K562 (cell line): ENCODE measurements around the gene PPP1R2C.

Experiments used
- CTCF ChIP-seq, 3 experiments: IDR thresholded peaks in 2 of 3; conservative IDR thresholded peaks in 1 of 3; 2 replicates each; pipeline ENCODE4 v1.5.1; 2011 to 2012; ENCODE audit warnings: low read length in 3 of 3, mild to moderate bottlenecking in 3 of 3, control low read depth in 2 of 3, improper control_type of control experiment in 1 of 3, inconsistent platforms in 1 of 3, low read depth in 1 of 3, mixed read lengths in 1 of 3, moderate library complexity in 1 of 3; ENCODE audit not compliant: insufficient read depth in 2 of 3
- KAT8 ChIP-seq: fragments of 450-650 bp; IDR thresholded peaks from 2 replicates; pipeline ENCODE4 v1.6.1; 2016; ENCODE audit warnings: low read depth, mild to moderate bottlenecking

DNA sequence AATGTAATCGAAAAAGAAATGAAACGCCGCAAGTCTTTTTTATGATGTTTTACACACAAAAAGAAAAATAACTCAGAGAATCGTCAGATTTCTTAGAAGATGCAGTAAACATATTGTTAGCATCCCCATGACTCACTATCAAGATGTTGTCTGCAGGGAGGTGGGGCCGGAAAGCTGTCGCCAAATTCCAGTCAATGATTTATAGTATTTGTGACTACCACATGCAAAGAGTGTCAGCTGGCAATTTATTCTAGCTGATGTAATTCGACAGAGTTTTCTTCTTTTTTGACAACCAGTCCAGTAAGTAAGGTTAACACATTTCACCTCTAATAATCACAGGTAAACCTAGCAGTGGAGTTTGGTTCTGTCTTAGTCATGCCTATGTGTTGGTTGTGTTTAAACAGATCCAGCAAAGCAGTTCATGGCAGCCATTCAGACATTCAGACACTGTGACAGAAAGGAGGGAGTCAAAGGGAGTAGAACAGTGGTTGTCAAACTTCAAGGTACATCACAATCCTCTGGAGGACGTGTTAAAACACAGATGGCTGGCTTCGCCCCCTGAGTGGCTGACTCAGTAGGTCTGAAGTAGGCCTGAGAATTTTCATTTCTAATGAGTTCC is 19.8 kb upstream of the PPP1R2C start:
- TF ChIP-seq CTCF (IDR thresholded peaks at IDR 0.05 in 2 of 3, conservative IDR thresholded peaks at IDR 0.05 in 1 of 3; ENCODE audit: insufficient read depth in 2 of 3, low read depth in 1 of 3, low read length in 3 of 3), result no peak
- TF ChIP-seq KAT8, result no peak
